LoVo (cell line): ENCODE results near the gene MTM1.
A peak's percentile ranks its signal among the peaks of the same experiment; 100 is the strongest.

Source experiments
- DNase-seq: peaks from one replicate; pipeline ENCODE4 v3.0.0-alpha.2; 2016; ENCODE audit warnings: low spot score

Gene MTM1

DNA sequence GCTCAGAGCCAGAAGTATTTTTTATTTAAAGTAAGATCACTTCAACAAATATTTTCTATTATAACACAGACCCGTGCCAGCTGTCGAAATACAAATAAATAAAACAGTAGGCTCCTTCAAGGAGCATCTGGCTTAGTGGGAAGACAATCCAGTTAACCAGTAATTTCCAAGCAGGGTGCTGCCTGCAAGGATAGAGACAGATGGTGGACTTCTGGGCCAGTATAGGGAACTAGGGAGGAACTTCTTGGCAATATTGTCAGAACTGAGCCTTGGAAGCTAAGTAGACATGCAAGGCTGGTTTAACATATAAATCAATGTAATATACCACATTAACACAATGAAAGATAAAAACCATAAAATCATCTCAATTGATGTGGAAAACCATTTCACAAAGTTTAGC, 107.8 kb downstream of the MTM1 start:
- DNase-seq = no peak

DNA sequence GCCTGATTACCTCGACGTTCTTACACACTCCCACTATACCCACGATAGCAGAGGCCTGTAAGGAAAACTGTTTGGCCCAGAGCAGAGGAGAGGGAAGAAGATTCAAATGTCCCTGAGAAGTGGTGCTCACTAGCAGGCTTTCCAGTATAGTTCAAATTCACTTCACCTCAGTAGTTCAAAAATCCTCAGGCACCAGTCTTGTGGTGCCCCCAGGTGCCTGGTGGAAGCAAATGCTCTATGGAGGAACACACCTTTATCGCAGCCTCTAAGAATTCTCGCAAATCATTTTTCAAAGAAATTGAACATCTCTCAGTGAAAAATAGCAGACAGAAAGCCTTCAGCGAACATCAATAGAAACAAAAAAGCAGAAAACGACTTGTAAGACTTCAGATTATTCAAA, 112.6 kb downstream of the MTM1 start:
- DNase-seq = no peak

DNA sequence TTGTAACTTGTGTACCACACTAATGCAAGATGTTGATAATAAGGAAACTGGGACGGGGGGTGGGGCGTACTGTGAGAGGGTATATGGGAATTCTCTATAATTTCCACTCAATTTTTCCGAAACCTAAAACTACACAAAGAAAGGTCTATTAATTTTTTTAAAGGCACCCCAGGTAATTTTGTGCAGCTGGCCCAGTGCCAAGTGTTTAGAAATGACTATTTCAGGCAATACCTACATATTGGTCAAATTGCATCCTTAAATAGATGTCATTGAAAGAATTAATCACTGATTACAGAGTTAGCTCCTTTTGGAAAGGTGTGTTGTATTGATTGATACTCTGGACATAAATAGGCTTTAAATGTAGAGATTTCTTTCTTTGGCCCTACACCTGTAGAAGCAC, 114.7 kb downstream of the MTM1 start:
- DNase-seq = no peak

- DNase-seq = peak; percentile 7
These were observed 115.2 kb downstream of the MTM1 start for GRCh38 chrX:150683536-150684146.

GRCh38 chrX:150688911-150689451, 120.6 kb downstream of the MTM1 start:
- DNase-seq = peak; percentile 47

DNA sequence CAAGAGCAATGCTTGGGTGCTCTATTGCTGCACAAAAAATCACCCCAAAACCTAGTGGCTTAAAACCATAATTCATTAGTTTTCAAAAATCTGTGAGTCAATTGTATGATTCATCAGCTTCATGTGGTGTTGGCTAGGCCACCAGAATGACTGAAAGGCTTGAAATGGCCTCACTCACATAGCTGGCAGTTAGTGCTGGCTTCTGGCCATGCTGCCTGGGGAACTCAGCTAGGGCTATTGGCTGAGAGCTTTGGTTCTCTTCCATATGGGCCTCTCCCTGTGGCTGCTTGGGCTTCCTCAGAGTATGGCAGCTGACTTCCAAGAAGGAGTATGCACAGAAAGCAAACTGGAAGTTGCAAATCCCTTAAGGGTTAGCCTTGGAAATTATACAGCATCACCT, 121.7 kb downstream of the MTM1 start:
- DNase-seq = peak; percentile 15

- DNase-seq = no peak
These were observed 123.9 kb downstream of the MTM1 start for GRCh38 chrX:150692296-150692695.

GRCh38 chrX:150692831-150693724, 124.7 kb downstream of the MTM1 start, which contains the start of gene MTMR1:
MTMR1 (plus strand) TSS chrX:150693396; CDS start chrX:150693531, 135 bp downstream.
- peak; percentile 16 for DNase-seq

DNA sequence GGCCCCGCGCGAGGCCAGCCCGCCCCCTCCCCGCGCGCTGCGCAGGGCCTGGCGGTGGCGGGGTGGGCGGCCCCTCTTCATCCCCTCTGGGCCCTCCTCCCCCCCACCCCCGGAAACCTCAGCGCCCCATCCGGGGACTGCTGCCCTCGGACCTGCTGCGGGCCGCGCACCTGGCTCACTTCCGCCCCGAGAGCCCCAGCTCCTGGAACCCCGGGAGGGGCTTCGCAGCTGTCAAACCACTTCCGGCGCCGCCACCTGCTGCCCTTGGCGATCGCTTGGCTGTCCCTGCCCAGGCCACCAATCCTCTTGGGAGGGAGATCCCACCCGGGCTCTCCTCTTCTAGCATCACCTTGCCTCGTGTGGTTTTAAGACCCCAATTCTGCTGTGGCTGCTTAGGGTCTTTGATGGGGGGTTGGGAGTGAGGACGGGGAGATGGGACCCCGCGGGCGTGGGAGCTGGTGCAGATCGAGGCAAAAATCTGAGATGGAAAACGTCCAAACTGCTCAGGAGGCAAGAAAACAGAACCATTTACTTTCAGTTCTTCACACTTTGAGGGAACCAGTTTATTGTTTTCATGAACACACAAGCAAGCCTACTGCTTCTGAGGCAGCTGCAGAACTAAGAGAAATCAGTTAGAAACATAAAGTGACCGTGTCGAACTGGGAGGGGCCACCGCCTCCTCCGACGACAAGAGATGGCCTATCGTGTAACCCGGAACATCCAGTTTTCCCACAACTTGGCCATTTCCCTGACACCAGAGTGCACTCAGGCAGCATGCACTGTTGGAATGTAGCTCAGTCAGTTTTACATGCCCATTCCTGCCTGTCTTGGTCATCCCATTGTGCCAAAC, 125.5 kb downstream of the MTM1 start:
- peak; percentile 50 for DNase-seq

- DNase-seq = no peak
These were observed 126.5 kb downstream of the MTM1 start for GRCh38 chrX:150694738-150695410.

DNA sequence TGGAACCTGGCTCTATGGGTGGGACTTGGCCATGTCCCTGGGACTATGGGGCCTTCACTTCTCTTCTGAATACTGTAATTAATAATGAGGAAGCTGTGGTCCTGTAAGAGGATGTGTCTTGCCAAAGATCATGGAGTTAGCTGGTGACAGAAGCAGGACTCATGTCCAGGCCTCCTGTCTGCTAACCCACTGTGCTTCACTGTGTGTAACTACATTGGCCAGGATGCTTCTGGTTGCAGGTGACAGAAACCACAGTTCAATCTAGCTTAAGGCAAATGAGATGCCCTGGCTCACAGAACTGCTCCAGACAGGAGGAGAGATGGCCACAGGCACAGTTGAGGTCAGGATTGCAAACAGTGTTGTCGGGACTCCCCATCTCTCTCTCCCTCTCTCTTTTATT, 127.9 kb downstream of the MTM1 start:
- no peak for DNase-seq

DNA sequence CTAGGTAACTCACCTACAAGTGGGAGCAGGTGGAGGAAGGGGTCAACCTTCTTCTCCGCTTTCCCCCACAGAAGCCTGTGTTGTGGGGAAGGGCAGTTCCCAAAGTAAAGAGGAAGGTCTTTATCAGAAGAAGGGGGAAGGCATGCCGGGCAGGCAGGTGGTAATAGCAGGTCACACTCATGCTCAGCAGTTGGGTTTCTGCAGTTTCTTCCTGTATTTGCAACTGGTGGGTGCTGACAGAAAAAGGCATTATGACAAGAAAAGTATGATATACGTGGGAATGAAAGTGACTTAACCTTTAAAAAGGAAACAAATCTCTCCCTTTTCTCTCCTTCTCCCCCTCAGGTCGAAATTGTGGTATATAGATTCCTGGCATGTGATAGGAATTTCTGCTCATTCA, 128.4 kb downstream of the MTM1 start:
- no peak for DNase-seq

DNA sequence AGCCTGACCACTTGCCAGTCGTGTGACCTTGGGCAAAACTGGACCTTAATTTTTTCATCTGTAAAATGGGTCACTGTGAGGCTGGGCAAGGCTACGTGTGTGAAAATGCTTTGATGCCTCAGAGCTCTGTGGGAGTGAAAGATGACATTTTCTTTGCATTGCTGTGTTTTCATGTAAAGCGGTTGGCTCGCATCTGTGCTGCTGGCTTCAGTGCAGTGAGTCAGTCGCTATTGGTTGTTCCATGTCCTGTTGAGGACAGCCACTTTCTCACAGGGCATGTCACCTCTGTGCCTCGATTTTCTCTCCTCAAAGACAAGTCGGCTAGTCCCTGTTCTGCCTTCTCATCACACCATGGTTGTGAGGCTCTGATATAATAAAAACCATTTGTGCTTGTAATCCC, 129.2 kb downstream of the MTM1 start:
- DNase-seq = no peak

GRCh38 chrX:150698981-150699380, 130.6 kb downstream of the MTM1 start:
- no peak for DNase-seq

- no peak for DNase-seq
These were observed 131.7 kb downstream of the MTM1 start for GRCh38 chrX:150700107-150700506.

DNA sequence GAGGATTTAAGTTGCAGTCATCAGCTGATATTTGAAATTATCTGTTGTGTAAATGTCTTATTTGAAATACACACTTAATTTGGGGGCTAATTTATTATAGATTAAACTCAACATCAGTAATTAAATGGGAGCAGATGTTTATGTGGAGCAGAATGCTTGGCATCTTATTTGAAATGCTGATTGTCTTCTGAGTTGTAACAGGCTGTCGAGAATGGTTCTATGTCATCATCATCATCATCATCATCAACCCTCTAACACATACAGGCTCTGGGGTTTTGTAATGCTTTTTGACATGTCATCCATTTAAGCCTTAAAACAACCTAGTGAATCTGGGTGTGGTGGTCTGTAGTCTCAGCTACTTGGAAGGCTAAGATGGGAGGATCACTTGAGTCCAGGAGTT, 133.0 kb downstream of the MTM1 start:
- DNase-seq = no peak

- no peak for DNase-seq
These were observed 134.7 kb downstream of the MTM1 start for GRCh38 chrX:150702966-150703694.

DNA sequence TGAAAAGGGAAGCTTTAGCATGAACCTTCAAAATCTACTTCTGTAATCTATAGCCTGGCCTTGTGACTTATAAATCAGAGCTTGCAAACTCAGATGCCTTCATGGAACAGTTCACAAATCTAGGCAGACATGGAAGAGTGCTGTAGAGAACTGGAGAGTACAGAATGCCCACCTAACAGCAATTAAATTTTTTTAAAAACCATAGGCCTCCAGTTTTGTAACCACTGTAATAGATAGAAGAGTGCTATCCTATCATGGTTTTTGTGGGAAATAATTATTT, 135.2 kb downstream of the MTM1 start:
- no peak for DNase-seq

- DNase-seq = no peak
These were observed 135.7 kb downstream of the MTM1 start for GRCh38 chrX:150704030-150704613.

DNA sequence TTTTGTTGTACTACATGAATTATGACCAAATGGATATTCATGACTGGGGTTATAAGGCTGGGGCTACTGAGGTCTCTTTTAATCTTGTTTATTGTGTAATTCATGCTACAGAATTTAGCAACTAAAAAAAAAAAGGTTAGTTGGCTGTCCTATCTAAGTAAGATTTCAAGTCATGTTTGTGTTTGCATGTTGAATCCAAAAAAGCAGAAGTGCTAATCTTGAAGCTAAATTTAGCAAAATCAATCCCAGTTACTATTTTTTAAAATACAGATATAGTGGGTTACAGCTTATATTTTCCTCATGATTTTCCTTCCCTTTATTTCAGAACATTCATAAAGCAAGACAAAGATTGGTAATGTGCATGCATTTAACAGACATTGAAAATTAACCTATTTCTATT, 144.2 kb downstream of the MTM1 start:
- DNase-seq = no peak

- no peak for DNase-seq
These were observed 146.8 kb downstream of the MTM1 start for GRCh38 chrX:150715184-150715583.
